Brain microvascular endothelial cell (primary cell): ENCODE data around the gene EP400.
"Not testable (repeated sequence)": the region's sequence is repeated elsewhere in the genome, so short reads cannot be mapped to it uniquely, and the experiment has no call there.

Experiments
- DNase-seq: peaks from one replicate; pipeline ENCODE4 v3.0.0-alpha.2; 2020
- H3K27ac ChIP-seq: fragments of 250-450 bp; sonication (Bioruptor Pico); 2 replicates; pipeline ENCODE4 v1.5.1; 2020; ENCODE audit warnings: mild to moderate bottlenecking, moderate library complexity
- H3K27me3 ChIP-seq: fragments of 250-450 bp; sonication (Bioruptor Pico); replicated peaks from 2 replicates; pipeline ENCODE4 v1.5.1; 2020; ENCODE audit warnings: mild to moderate bottlenecking
- H3K36me3 ChIP-seq: fragments of 250-450 bp; sonication (Bioruptor Pico); replicated peaks from 2 replicates; pipeline ENCODE4 v1.5.1; 2020; ENCODE audit warnings: mild to moderate bottlenecking
- H3K4me3 ChIP-seq: 2 replicates; pipeline ENCODE4 v1.5.1; 2011; ENCODE audit warnings: low read depth, mild to moderate bottlenecking, control low read depth, low read length, moderate library complexity
- CTCF ChIP-seq: IDR thresholded peaks from 2 replicates; pipeline ENCODE4 v1.5.1; 2011; ENCODE audit warnings: low read depth, mild to moderate bottlenecking, moderate library complexity, low read length, control low read depth, inconsistent platforms; ENCODE audit errors: missing control alignments
- in situ Hi-C: cut with HindIII; loops from 2 replicates; pipeline ENCODE4 v1.10.0; 2017; ENCODE audit warnings: low sequenced_read_pairs, low pct_ligation_motif_present

EP400 gene

DNA sequence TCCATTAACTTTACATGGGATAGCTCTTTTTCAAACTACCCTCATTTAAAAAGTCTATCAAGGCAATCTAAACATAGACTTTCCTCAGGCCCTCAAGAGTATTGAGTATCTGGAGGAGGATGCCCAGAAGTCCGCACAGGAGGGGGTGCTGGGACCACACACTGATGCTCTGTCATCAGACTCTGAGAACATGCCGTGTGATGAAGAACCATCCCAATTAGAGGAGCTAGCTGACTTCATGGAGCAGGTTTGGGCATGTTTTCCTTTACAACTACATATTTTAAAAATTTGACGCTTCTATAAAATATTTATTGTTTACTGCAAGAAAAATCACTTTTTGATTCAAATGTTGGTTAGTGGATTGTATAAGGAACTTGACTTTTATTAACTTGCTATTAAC is 93.5 kb downstream of the EP400 start:
- H3K27me3 ChIP-seq = no peaks in the 10 kb centered on the region
- in situ Hi-C loops = no loop called here
- H3K36me3 ChIP-seq = peaks cover 39% of the 10 kb centered on the region
- no peak for DNase-seq
- no peak overlapping the region for H3K27ac ChIP-seq
- TF ChIP-seq CTCF = no peak
- H3K4me3 ChIP-seq = no peak overlapping the region

- DNase-seq = no peak
- TF ChIP-seq CTCF = no peak
- Histone ChIP-seq H3K27me3 (no peaks in the 10 kb centered on the region), H3K27ac (no peak overlapping the region), H3K4me3 (no peak overlapping the region), H3K36me3 (peaks cover 33% of the 10 kb centered on the region)
- in situ Hi-C loops = no loop called here
These were observed 94.2 kb downstream of the EP400 start for GRCh38 chr12:132043770-132044467.

DNA sequence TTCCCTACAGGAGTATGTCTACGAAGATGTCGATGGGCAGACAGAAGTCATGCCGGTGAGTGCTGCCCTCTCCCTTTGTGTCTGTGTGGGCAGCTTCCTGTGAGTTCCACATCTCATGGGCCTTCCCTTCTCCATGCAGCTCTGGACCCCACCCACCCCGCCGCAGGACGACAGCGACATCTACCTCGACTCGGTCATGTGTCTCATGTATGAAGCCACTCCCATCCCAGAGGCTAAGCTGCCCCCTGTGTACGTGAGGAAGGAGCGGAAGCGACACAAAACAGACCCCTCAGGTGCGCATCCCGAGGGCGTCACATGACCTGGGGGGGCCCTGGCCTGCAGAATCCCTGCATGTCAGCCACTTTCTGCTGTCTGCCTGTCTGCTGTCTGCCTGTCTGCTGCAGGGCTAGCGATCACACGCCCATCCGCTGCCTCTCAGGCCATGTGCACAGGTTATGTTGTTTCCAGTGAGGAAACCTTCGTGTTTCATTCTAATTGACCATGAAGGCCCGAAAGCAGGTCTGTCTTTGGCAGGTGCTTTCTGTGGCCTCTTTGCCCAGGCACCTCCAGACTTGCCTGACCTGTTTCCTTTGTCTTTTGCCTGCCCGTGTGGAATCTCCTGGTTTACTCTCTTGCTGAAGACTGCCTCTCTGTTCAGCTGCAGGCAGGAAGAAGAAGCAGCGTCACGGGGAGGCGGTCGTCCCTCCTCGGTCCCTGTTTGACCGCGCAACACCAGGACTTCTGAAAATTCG is 95.1 kb downstream of the EP400 start:
- peaks cover 38% of the 10 kb centered on the region for H3K36me3 ChIP-seq
- no peak for DNase-seq
- in situ Hi-C loops = no loop called here
- H3K27ac ChIP-seq = no peak overlapping the region
- H3K4me3 ChIP-seq = no peak overlapping the region
- no peak for TF ChIP-seq CTCF
- H3K27me3 ChIP-seq = no peaks in the 10 kb centered on the region

GRCh38 chr12:132045751-132046150 is 96.0 kb downstream of the EP400 start:
- Histone ChIP-seq H3K4me3 (no peak overlapping the region), H3K27me3 (no peaks in the 10 kb centered on the region), H3K36me3 (peaks cover 45% of the 10 kb centered on the region), H3K27ac (no peak overlapping the region)
- DNase-seq = no peak
- TF ChIP-seq CTCF = no peak
- in situ Hi-C loops = no loop called here

DNA sequence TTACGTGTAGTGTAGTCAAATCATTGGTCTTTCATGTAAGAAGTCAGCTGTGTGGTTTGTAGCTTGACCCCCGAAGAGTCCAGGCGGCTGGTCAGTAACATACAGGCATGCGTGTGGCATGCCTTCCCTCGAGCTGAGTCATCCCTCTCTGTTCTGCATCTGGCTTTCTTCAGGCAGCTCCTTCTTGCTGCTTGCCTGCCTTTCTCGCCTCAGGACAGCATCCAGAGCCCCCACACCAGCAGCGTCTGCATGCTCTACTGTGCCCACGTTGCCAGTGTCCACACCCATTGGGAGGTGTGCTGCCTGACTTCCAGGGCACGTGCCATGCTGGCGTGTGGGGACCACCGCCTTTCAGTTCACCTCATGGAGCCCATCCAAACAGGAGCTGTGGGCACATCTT is 96.8 kb downstream of the EP400 start:
- peak; percentile 89 for DNase-seq
- Histone ChIP-seq H3K27me3 (no peaks in the 10 kb centered on the region), H3K27ac (no peak overlapping the region), H3K4me3 (no peak overlapping the region), H3K36me3 (peaks cover 53% of the 10 kb centered on the region)
- TF ChIP-seq CTCF = no peak
- in situ Hi-C loops = no loop called here

GRCh38 chr12:132047630-132048029 is 97.9 kb downstream of the EP400 start:
- H3K27ac ChIP-seq, in situ Hi-C loops, H3K27me3 ChIP-seq, DNase-seq, H3K4me3 ChIP-seq: not testable (repeated sequence)
- H3K36me3 ChIP-seq = peaks cover 60% of the 10 kb centered on the region
